SU-DHL-6 (cell line): ENCODE data around the gene TASL.

Experiments used
- H2AFZ ChIP-seq: fragments of 200-600 bp; sonication (generic); 2 replicates; pipeline ENCODE4 v1.6.1; 2014; ENCODE audit warnings: low read depth, mild to moderate bottlenecking, moderate library complexity, mixed read lengths, antibody characterized with exemption, low read length; ENCODE audit not compliant: severe bottlenecking
- H3F3A ChIP-seq: fragments of 200-600 bp; shearing (Covaris generic); 2 replicates; pipeline ENCODE4 v1.6.0; 2016; ENCODE audit warnings: antibody characterized with exemption, mild to moderate bottlenecking; ENCODE audit not compliant: insufficient read depth
- H3K27ac ChIP-seq: fragments of 200-600 bp; sonication (generic); 2 replicates; pipeline ENCODE4 v1.5.1; 2016; ENCODE audit warnings: low read depth, mild to moderate bottlenecking, low read length, moderate library complexity, mixed read lengths
- H3K27me3 ChIP-seq: fragments of 200-600 bp; sonication (generic), shearing (Covaris generic); 2 replicates; pipeline ENCODE4 v1.6.0; 2014; ENCODE audit warnings: mild to moderate bottlenecking, low read length
- H3K36me3 ChIP-seq: fragments of 200-600 bp; sonication (generic); 2 replicates; pipeline ENCODE4 v1.6.1; 2014; ENCODE audit warnings: mild to moderate bottlenecking, low read length, mixed read lengths
- H3K4me2 ChIP-seq: fragments of 300-600, 200-600 bp; shearing (Covaris generic), sonication (generic); 2 replicates; pipeline ENCODE4 v1.6.0; 2014; ENCODE audit warnings: low read length, low read depth, mild to moderate bottlenecking; ENCODE audit not compliant: poor library complexity, severe bottlenecking
- H3K4me3 ChIP-seq: fragments of 200-600 bp; sonication (generic); 2 replicates; pipeline ENCODE4 v1.5.1; 2014; ENCODE audit warnings: antibody characterized with exemption, low read length, mild to moderate bottlenecking, mixed read lengths; ENCODE audit not compliant: insufficient read depth, poor library complexity, severe bottlenecking
- H3K79me2 ChIP-seq: fragments of 200-600 bp; sonication (generic); 2 replicates; pipeline ENCODE4 v1.6.1; 2014; ENCODE audit warnings: mild to moderate bottlenecking, low read length, moderate library complexity; ENCODE audit not compliant: insufficient read depth
- H3K9ac ChIP-seq: fragments of 200-600 bp; sonication (generic); 2 replicates; pipeline ENCODE4 v1.7.0; 2014; ENCODE audit warnings: mild to moderate bottlenecking, low read length
- H3K9me2 ChIP-seq: fragments of 200-600 bp; sonication (generic); replicated peaks from 2 replicates; pipeline ENCODE4 v1.6.1; 2014; ENCODE audit warnings: low read length; ENCODE audit not compliant: insufficient read depth
- H3K9me3 ChIP-seq: fragments of 200-600 bp; sonication (generic); 2 replicates; pipeline ENCODE4 v1.6.1; 2014; ENCODE audit warnings: low read length, mixed read lengths; ENCODE audit not compliant: insufficient read depth
- H4K20me1 ChIP-seq: fragments of 200-600 bp; sonication (generic); 2 replicates; pipeline ENCODE4 v1.6.1; 2014; ENCODE audit warnings: low read depth, mild to moderate bottlenecking, antibody characterized with exemption, low read length, moderate library complexity, mixed read lengths
- EZH2phosphoT487 ChIP-seq: fragments of 200-600 bp; sonication (generic), shearing (Covaris generic); conservative IDR thresholded peaks from 2 replicates; pipeline ENCODE4 v1.6.1; 2018; ENCODE audit warnings: mild to moderate bottlenecking, antibody characterized with exemption, low read length, moderate library complexity, mixed read lengths
- TF ChIP-seq, protein P1 (sequence below): fragments of 200-600 bp; sonication (generic); IDR thresholded peaks from one replicate; pipeline ENCODE4 v1.5.1; 2017; ENCODE audit warnings: antibody characterized with exemption, mild to moderate bottlenecking, low read length, moderate library complexity; ENCODE audit not compliant: insufficient read depth, poor library complexity, severe bottlenecking

Gene TASL

GRCh38 chrX:30538271-30538670 is 39.3 kb downstream of the TASL start:
- Histone ChIP-seq H3K4me3 (no peak overlapping the region), H3K79me2 (no peaks in the 10 kb centered on the region), H3K27me3 (no peaks in the 10 kb centered on the region), H3K27ac (no peak overlapping the region), H3K4me2 (no peak overlapping the region), H3F3A (no peaks in the 10 kb centered on the region), H3K9me3 (no peaks in the 10 kb centered on the region), H4K20me1 (no peaks in the 10 kb centered on the region), H3K9me2 (no peaks in the 10 kb centered on the region), H2AFZ (no peak overlapping the region), H3K36me3 (no peaks in the 10 kb centered on the region), H3K9ac (no peak overlapping the region)
- no peak for TF ChIP-seq EZH2phosphoT487
- TF ChIP-seq, protein P1, sequence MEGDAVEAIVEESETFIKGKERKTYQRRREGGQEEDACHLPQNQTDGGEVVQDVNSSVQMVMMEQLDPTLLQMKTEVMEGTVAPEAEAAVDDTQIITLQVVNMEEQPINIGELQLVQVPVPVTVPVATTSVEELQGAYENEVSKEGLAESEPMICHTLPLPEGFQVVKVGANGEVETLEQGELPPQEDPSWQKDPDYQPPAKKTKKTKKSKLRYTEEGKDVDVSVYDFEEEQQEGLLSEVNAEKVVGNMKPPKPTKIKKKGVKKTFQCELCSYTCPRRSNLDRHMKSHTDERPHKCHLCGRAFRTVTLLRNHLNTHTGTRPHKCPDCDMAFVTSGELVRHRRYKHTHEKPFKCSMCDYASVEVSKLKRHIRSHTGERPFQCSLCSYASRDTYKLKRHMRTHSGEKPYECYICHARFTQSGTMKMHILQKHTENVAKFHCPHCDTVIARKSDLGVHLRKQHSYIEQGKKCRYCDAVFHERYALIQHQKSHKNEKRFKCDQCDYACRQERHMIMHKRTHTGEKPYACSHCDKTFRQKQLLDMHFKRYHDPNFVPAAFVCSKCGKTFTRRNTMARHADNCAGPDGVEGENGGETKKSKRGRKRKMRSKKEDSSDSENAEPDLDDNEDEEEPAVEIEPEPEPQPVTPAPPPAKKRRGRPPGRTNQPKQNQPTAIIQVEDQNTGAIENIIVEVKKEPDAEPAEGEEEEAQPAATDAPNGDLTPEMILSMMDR: no peak

DNA sequence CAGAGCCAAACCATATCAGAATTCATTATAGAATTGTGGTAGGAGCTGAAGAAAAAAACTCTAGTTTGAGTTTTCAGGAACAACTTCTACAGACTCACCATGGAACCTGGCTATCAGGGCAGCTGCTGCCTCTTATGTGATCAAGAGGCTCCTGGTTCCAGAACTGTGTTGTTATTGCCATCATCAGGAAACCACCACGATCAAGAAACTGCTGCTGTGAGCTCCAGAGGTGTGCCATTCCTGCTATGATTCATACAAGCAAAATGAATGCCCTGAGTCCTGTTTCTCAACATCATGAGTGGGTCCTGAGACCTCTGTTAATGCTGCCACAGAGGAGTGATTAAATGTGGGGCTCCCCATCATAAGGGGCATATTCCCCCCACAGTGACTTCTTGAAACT is 43.7 kb downstream of the TASL start:
- no peak overlapping the region for H3K27ac ChIP-seq
- H4K20me1 ChIP-seq: no peaks in the 10 kb centered on the region
- TF ChIP-seq EZH2phosphoT487: no peak
- TF ChIP-seq, protein P1: no peak
- H3K9me2 ChIP-seq: no peaks in the 10 kb centered on the region
- H3K36me3 ChIP-seq: no peaks in the 10 kb centered on the region
- no peak overlapping the region for H2AFZ ChIP-seq
- H3K79me2 ChIP-seq: no peaks in the 10 kb centered on the region
- H3K9ac ChIP-seq: no peak overlapping the region
- H3K4me3 ChIP-seq: no peak overlapping the region
- H3K9me3 ChIP-seq: no peaks in the 10 kb centered on the region
- H3F3A ChIP-seq: no peaks in the 10 kb centered on the region
- no peak overlapping the region for H3K4me2 ChIP-seq
- H3K27me3 ChIP-seq: no peaks in the 10 kb centered on the region

DNA sequence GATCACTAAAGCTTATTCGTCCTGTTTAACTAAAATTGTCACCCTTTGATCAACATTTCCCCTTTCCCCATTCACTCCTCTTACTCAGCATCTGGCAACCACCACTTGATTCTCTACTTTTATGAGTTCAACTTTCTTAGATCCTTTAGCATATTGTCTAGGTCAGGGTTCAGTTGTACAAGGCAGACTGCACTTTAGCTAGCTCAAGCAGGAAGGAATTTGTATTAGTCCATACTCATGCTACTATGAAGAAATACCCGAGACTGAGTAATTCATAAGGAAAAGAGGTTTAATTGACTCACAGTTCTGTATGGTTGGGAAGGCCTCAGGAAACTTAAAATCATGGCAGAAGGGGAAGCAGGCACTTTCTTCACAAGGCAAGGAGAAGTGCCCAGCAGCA is 44.3 kb downstream of the TASL start:
- TF ChIP-seq, protein P1: no peak
- no peak for TF ChIP-seq EZH2phosphoT487
- Histone ChIP-seq H3K4me2 (no peak overlapping the region), H3K79me2 (no peaks in the 10 kb centered on the region), H3K27me3 (no peaks in the 10 kb centered on the region), H3K9me2 (no peaks in the 10 kb centered on the region), H4K20me1 (no peaks in the 10 kb centered on the region), H3K9me3 (no peaks in the 10 kb centered on the region), H3K36me3 (no peaks in the 10 kb centered on the region), H3K4me3 (no peak overlapping the region), H3F3A (no peaks in the 10 kb centered on the region), H2AFZ (no peak overlapping the region), H3K9ac (no peak overlapping the region), H3K27ac (no peak overlapping the region)

DNA sequence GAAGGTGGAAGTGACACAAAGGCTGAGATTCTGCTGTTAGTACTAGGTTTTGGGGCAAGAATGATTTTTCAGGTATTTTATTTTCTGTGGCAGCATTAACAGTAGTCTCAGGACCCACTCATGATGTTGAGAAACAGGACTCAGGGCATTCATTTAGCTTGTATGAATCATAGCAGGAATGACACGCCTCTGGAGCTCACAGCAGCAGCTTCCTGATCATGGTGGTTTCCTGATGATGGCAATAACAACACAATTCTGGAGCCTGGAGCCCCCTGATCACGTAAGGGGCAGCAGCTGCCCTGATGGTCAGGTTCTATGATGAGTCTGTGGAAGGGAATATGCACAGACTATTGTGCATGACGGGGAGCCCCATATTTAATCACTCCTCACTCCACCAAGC is 47.0 kb downstream of the TASL start:
- H3K27me3 ChIP-seq: no peaks in the 10 kb centered on the region
- TF ChIP-seq EZH2phosphoT487: no peak
- TF ChIP-seq, protein P1: no peak
- no peaks in the 10 kb centered on the region for H3K9me3 ChIP-seq
- no peak overlapping the region for H2AFZ ChIP-seq
- H3F3A ChIP-seq: no peaks in the 10 kb centered on the region
- no peak overlapping the region for H3K4me2 ChIP-seq
- H3K9me2 ChIP-seq: no peaks in the 10 kb centered on the region
- H3K4me3 ChIP-seq: no peak overlapping the region
- no peak overlapping the region for H3K9ac ChIP-seq
- H3K79me2 ChIP-seq: no peaks in the 10 kb centered on the region
- no peaks in the 10 kb centered on the region for H4K20me1 ChIP-seq
- H3K36me3 ChIP-seq: no peaks in the 10 kb centered on the region
- no peak overlapping the region for H3K27ac ChIP-seq
